ENCODE data around the gene BRWD1. TPM values are rescaled to one million over a fixed set of nuclear protein-coding genes. Genes with fewer than 3 reads are reported as not detected.

Gene BRWD1
- total RNA-seq, 2 donors from 2014 or later, result 31.8 to 46.8 TPM

Other genes with a start within 250 kb of the BRWD1 start
- 10 to 100 TPM; 60.0 to 68.9 TPM for gene PSMG1, start 130.2 kb downstream of the BRWD1 start, total RNA-seq
- 100 to 1,000 TPM; 229 to 323 TPM for gene HMGN1, start 35.5 kb upstream of the BRWD1 start, total RNA-seq
- not detected for gene LCA5L, start 132.1 kb upstream of the BRWD1 start, total RNA-seq
- under 1 TPM in 1 of 2 donors, not detected in 1; 0.83 TPM for gene SH3BGR, start 138.3 kb upstream of the BRWD1 start, total RNA-seq

Measured in natural killer cell treated with Interleukin-12 subunit alpha and Interleukin-12 subunit beta and Interleukin-15 and Interleukin-18, amount 100 ng/mL, for 72 hours (primary cell).